ENCODE measurements around the gene CSRP1. TPM values are rescaled to one million over a fixed set of nuclear protein-coding genes. Genes with fewer than 3 reads are reported as not detected.
A peak's percentile ranks its signal among the peaks of the same experiment; 100 is the strongest.

CSRP1 gene
- total RNA-seq = 63.8 TPM
- 100 to 1,000 TPM in 1 of 4 donors, 10 to 100 TPM in 3; 70.7 to 115 (median 84.7) TPM for polyA plus RNA-seq

DNA sequence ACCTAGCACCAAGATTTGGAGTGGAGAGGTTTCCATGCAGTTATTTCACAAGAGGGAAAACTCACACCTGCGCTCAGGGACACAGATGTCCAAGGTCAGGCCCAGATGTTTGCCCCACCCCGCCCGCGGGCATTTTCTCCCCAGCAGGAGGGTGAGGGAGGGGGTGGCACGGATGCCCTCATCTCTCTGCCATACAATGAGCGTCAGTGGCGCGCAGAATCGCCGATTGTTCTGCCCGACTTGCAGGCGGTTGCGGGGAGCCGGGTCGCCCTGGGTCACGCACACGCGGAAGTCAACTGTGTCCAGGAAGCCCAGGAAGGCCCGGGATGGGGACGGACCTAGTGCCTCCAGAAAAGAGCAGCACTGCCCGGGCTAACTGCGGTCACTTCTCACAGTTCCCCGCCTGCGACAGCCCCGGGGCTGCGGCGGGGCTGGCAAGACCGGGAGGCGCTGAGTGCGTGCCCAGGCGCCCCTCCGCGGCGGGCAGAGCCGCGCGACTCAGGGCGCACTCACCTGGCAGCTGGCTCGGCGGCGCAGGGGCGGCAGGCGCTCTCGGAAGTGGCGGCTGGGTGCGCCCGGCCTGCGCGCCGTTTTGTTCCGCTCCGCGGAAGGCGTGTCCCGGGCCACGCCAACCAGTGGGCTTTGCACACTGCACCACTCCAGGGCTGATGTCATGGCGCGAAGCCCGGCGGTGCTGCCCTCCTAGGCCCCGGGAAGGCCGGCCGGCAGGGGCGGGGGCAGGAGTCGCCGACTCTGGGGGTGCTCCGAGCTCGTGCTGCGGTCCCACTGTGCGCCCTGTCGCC lies at the start of gene CSRP1:
TSS of gene CSRP1 (minus strand) at position 567 of the 803 bp plus-strand sequence. CDS start 10,820 bp downstream, outside the sequence.
- Mint-ChIP-seq H3K27ac (peak within 1 kb of the TSS; percentile 82 to 94 (median 91)), H3K36me3 (peaks cover 3% of the 10 kb centered on the region), H3K4me3 (peak within 1 kb of the TSS; percentile 92 to 97 (median 94)), H3K4me1 (peaks cover 15 to 64% (median 28%) of the 10 kb centered on the region in 4 donors), H3K9me3 (no peaks in the 10 kb centered on the region), H3K27me3 (no peaks in the 10 kb centered on the region)
- H3K27me3 ChIP-seq (ENCODE audit: control insufficient read depth, insufficient read depth, low read length) = no peaks in the 10 kb centered on the region
- no peaks in the 10 kb centered on the region for H3K9me3 ChIP-seq (ENCODE audit: control insufficient read depth in 2 of 2, low read length in 2 of 2)
- peak; percentile 96 to 98 for ATAC-seq (ENCODE audit: low read depth in 2 of 2)
- peak; percentile 69 to 92 (median 81) for DNase-seq
- H3K4me3 ChIP-seq (ENCODE audit: low read depth, low read length) = peak within 1 kb of the TSS; percentile 87
- H3K27ac ChIP-seq (ENCODE audit: insufficient read depth, low read length, poor library complexity, severe bottlenecking) = peak within 1 kb of the TSS; percentile 77
- H3K4me1 ChIP-seq (ENCODE audit: control insufficient read depth, insufficient read depth, low read length, poor library complexity, severe bottlenecking) = peaks cover 27% of the 10 kb centered on the region
- no peaks in the 10 kb centered on the region for H3K36me3 ChIP-seq (ENCODE audit: control insufficient read depth, insufficient read depth, low read length)

DNA sequence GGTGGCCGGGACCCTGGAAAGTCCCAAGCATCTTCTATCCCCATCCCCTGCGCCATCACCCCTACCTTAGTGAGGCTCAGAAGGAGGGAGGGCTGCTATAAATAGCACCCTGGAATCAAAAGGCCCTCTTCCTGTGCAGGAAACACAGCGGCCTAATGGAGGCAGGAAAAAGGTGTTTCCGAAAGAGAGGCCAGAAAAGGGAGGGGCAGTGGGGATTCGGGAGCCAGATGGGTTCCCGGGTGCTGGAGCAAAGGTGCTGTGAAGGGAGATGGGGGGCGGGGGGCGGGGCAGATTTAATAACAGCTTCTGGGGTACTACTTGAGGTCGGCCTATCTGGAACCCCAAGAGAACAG lies 48.6 kb upstream of the CSRP1 start:
- ATAC-seq (ENCODE audit: low read depth in 2 of 2) (no peak), DNase-seq (no peak)
- H3K4me3 Mint-ChIP-seq = no peak overlapping the region
- no peaks in the 10 kb centered on the region for H3K9me3 Mint-ChIP-seq
- peak overlapping the region in 1 of 3 donors; percentile 24 for H3K27ac Mint-ChIP-seq
- Histone ChIP-seq H3K27me3 (ENCODE audit: control insufficient read depth, insufficient read depth, low read length) (no peaks in the 10 kb centered on the region), H3K4me3 (ENCODE audit: low read depth, low read length) (no peak overlapping the region), H3K4me1 (ENCODE audit: control insufficient read depth, insufficient read depth, low read length, poor library complexity, severe bottlenecking) (no peaks in the 10 kb centered on the region), H3K36me3 (ENCODE audit: control insufficient read depth, insufficient read depth, low read length) (no peaks in the 10 kb centered on the region), H3K27ac (ENCODE audit: insufficient read depth, low read length, poor library complexity, severe bottlenecking) (no peak overlapping the region), H3K9me3 (ENCODE audit: control insufficient read depth in 2 of 2, low read length in 2 of 2) (no peaks in the 10 kb centered on the region)
- peaks cover 7% of the 10 kb centered on the region for H3K27me3 Mint-ChIP-seq
- peaks cover 0 to 6% (median 0%) of the 10 kb centered on the region in 4 donors for H3K4me1 Mint-ChIP-seq
- H3K36me3 Mint-ChIP-seq = no peaks in the 10 kb centered on the region

DNA sequence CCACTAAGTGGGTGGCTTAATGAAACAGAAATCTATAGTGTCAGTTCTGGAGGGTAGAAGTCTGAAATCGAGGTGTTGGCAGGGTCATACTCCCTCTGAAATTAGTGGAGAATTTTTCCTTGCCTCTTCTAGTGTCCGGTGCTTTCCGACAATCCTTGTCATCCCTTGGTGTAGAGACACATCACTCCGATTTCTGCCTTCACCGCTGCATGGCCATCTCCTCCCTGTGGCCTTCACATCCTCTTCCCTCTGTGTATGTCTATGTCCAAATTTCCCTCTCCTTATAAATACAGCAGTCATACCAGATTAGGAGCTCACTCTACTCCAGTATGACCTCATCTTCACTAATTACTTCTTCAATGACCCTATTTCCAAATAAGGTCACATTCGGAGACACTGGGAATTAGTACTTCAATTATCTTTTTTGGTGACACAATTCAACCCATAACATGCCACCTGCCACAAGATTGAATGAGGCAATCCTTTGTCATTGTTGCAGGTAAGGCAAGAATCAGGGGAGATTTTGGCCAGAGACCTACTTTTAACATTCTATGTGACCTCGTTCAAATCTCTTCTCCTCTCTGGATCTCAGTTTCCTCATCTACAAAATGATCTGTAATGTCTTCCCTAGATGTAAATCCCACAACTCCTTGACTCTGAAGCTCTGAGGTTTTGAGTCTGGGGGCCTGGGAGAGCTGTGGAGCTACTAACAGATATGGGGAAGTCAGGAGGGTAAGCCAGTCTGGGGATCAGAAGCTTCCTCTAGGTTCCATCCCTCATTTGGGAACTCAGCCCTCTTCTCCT lies 48.1 kb upstream of the CSRP1 start:
- Histone ChIP-seq H3K9me3 (ENCODE audit: control insufficient read depth in 2 of 2, low read length in 2 of 2) (no peaks in the 10 kb centered on the region), H3K27me3 (ENCODE audit: control insufficient read depth, insufficient read depth, low read length) (no peaks in the 10 kb centered on the region), H3K27ac (ENCODE audit: insufficient read depth, low read length, poor library complexity, severe bottlenecking) (no peak overlapping the region), H3K4me1 (ENCODE audit: control insufficient read depth, insufficient read depth, low read length, poor library complexity, severe bottlenecking) (no peaks in the 10 kb centered on the region), H3K4me3 (ENCODE audit: low read depth, low read length) (no peak overlapping the region), H3K36me3 (ENCODE audit: control insufficient read depth, insufficient read depth, low read length) (no peaks in the 10 kb centered on the region)
- DNase-seq = no peak
- Mint-ChIP-seq H3K4me3 (no peak overlapping the region), H3K36me3 (no peaks in the 10 kb centered on the region), H3K27ac (peak overlapping the region in 1 of 3 donors; percentile 24), H3K27me3 (peaks cover 7% of the 10 kb centered on the region), H3K9me3 (no peaks in the 10 kb centered on the region), H3K4me1 (peaks cover 0 to 4% (median 0%) of the 10 kb centered on the region in 4 donors)
- no peak for ATAC-seq (ENCODE audit: low read depth in 2 of 2)

DNA sequence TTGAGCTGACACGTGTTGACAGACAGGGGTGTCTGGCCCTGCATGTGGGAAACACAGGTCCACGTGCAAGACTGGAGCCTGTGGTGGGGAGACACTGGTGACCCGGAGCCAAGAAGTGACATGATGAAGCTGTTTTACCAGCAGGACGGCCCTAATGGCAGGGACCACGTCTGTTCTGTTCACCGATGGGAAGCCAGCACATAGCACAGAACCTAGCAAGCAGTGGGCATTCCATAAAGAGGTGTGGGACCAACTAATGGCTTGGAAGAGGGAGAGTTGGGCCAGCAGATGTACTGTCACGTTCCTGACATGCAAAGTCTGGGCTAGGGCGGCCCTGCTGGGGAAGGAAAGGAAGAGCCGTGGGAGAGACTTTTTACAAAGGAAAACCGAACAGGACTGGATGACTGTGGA lies 47.3 kb upstream of the CSRP1 start:
- Mint-ChIP-seq H3K9me3 (no peaks in the 10 kb centered on the region), H3K4me1 (no peaks in the 10 kb centered on the region), H3K4me3 (no peak overlapping the region), H3K27me3 (peaks cover 7% of the 10 kb centered on the region), H3K27ac (no peak overlapping the region), H3K36me3 (no peaks in the 10 kb centered on the region)
- no peaks in the 10 kb centered on the region for H3K9me3 ChIP-seq (ENCODE audit: control insufficient read depth in 2 of 2, low read length in 2 of 2)
- H3K36me3 ChIP-seq (ENCODE audit: control insufficient read depth, insufficient read depth, low read length) = no peaks in the 10 kb centered on the region
- ATAC-seq (ENCODE audit: low read depth in 2 of 2) (no peak), DNase-seq (no peak)
- H3K4me3 ChIP-seq (ENCODE audit: low read depth, low read length) = no peak overlapping the region
- no peak overlapping the region for H3K27ac ChIP-seq (ENCODE audit: insufficient read depth, low read length, poor library complexity, severe bottlenecking)
- no peaks in the 10 kb centered on the region for H3K27me3 ChIP-seq (ENCODE audit: control insufficient read depth, insufficient read depth, low read length)
- H3K4me1 ChIP-seq (ENCODE audit: control insufficient read depth, insufficient read depth, low read length, poor library complexity, severe bottlenecking) = no peaks in the 10 kb centered on the region

DNA sequence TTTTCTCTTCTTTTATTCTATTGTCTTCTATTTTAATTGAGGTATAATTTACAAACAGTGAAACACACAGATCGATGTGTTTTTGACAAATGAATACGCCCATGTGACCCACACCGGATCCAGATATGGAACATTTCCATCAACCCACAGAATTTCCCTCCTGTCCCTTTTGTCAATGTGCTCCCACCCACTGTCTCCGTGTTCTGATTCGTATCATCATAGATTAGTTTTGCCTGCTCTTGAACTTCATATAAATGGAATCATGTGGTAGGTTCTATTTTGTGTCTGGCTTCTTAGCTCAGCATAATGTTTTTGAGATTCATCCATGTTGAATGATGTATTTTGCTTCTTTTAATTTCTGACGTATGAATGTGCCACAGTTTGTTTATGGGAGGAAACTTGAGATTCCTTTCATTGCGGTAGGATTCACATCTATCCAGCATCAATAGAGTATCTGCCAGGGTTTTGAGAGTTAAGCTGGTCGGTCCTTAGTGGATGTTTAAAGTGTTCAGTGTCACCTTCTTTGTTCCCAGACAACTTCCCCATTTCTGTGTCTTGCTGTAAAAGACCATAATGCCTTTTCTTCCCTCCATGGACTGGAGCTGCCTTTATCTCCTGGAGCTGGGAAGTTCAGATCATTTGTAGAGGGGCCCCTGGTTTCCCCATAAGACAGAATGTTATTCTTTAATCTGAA lies 46.7 kb upstream of the CSRP1 start:
- Mint-ChIP-seq H3K36me3 (no peaks in the 10 kb centered on the region), H3K27ac (no peak overlapping the region), H3K4me1 (no peaks in the 10 kb centered on the region), H3K27me3 (peaks cover 10% of the 10 kb centered on the region), H3K4me3 (no peak overlapping the region), H3K9me3 (no peaks in the 10 kb centered on the region)
- no peaks in the 10 kb centered on the region for H3K9me3 ChIP-seq (ENCODE audit: control insufficient read depth in 2 of 2, low read length in 2 of 2)
- no peaks in the 10 kb centered on the region for H3K27me3 ChIP-seq (ENCODE audit: control insufficient read depth, insufficient read depth, low read length)
- H3K27ac ChIP-seq (ENCODE audit: insufficient read depth, low read length, poor library complexity, severe bottlenecking) = no peak overlapping the region
- no peak overlapping the region for H3K4me3 ChIP-seq (ENCODE audit: low read depth, low read length)
- H3K36me3 ChIP-seq (ENCODE audit: control insufficient read depth, insufficient read depth, low read length) = no peaks in the 10 kb centered on the region
- no peak for DNase-seq
- no peak for ATAC-seq (ENCODE audit: low read depth in 2 of 2)
- H3K4me1 ChIP-seq (ENCODE audit: control insufficient read depth, insufficient read depth, low read length, poor library complexity, severe bottlenecking) = no peaks in the 10 kb centered on the region

DNA sequence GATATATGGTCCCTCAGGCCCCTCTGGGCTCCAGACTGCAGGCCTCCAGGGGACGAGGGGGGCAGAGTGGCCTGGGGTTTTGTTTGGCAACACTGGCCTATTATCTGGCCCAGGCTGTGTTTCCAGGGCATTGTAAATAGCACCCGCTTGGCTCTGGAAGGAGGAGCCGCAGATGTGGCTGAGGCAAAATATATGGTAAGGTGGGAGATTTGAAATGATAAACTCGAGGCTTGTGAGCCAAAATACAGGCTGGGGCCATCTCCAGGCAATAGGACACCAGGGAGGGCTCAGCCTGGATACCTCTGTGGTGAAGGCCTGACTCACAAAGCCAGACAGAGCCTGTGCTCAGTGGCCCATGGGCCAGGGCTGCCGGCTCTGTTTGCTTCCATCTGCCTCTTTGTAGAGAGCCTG lies 46.0 kb upstream of the CSRP1 start:
- Histone ChIP-seq H3K9me3 (ENCODE audit: control insufficient read depth in 2 of 2, low read length in 2 of 2) (no peaks in the 10 kb centered on the region), H3K36me3 (ENCODE audit: control insufficient read depth, insufficient read depth, low read length) (no peaks in the 10 kb centered on the region), H3K4me3 (ENCODE audit: low read depth, low read length) (no peak overlapping the region), H3K27me3 (ENCODE audit: control insufficient read depth, insufficient read depth, low read length) (no peaks in the 10 kb centered on the region), H3K27ac (ENCODE audit: insufficient read depth, low read length, poor library complexity, severe bottlenecking) (no peak overlapping the region), H3K4me1 (ENCODE audit: control insufficient read depth, insufficient read depth, low read length, poor library complexity, severe bottlenecking) (no peaks in the 10 kb centered on the region)
- Mint-ChIP-seq H3K27me3 (peaks cover 10% of the 10 kb centered on the region), H3K4me3 (no peak overlapping the region), H3K9me3 (no peaks in the 10 kb centered on the region), H3K27ac (no peak overlapping the region), H3K4me1 (no peaks in the 10 kb centered on the region), H3K36me3 (no peaks in the 10 kb centered on the region)
- DNase-seq (no peak), ATAC-seq (ENCODE audit: low read depth in 2 of 2) (no peak)

DNA sequence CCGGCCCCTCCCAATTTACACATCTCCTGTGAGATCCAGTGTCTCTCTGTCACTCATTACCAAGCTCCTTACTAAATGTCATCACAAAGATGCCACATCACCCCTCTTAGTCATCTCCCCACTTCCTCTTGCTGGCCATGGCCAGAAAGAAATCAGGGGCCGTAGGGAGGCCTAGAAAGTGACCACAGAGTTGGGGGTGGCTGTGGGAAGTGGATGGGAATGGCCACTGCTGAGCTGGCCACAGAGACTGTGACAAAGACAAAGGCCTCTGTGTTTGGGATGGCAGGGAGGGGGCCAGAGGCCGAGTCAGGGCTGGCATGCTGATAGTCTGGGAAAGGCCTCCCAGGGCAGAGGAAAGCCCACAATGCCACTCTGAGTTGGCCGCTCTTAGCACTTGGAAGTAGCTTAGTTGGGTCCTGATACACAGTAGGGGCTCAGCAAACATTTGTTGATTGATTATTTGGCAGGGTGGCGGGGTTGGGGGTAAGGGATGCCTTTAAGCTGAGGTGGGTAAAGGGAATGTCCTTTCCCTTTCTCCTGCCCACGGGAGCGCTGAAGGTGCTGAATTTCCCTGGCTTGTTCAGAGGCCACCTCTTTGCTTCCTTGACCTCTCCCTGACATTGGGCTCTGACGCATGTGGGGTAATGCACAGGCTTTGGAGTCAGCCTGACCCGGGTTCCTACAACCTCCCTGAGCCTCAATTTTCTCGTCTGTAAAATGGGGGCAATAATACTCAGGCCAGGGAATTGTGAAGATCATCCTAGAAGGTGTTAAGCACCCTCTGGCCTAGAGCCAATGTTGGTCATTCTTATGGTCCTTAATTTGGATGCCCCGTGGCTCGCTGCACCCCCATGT lies 45.2 kb upstream of the CSRP1 start:
- H3K9me3 ChIP-seq (ENCODE audit: control insufficient read depth in 2 of 2, low read length in 2 of 2) = no peaks in the 10 kb centered on the region
- no peaks in the 10 kb centered on the region for H3K9me3 Mint-ChIP-seq
- H3K4me3 Mint-ChIP-seq = no peak overlapping the region
- no peak overlapping the region for H3K27ac Mint-ChIP-seq
- no peaks in the 10 kb centered on the region for H3K4me1 ChIP-seq (ENCODE audit: control insufficient read depth, insufficient read depth, low read length, poor library complexity, severe bottlenecking)
- H3K4me3 ChIP-seq (ENCODE audit: low read depth, low read length) = no peak overlapping the region
- H3K36me3 ChIP-seq (ENCODE audit: control insufficient read depth, insufficient read depth, low read length) = no peaks in the 10 kb centered on the region
- no peaks in the 10 kb centered on the region for H3K4me1 Mint-ChIP-seq
- H3K27me3 Mint-ChIP-seq = peaks cover 7% of the 10 kb centered on the region
- no peak overlapping the region for H3K27ac ChIP-seq (ENCODE audit: insufficient read depth, low read length, poor library complexity, severe bottlenecking)
- H3K27me3 ChIP-seq (ENCODE audit: control insufficient read depth, insufficient read depth, low read length) = no peaks in the 10 kb centered on the region
- ATAC-seq (ENCODE audit: low read depth in 2 of 2) = no peak
- H3K36me3 Mint-ChIP-seq = no peaks in the 10 kb centered on the region
- no peak for DNase-seq
